ENCODE data around the gene NTM.

NTM gene

GRCh38 chr11:131976021-131976420 lies 605.6 kb downstream of the NTM start:
- no peak overlapping the region for H3K4me3 ChIP-seq (ENCODE audit: low read depth, low read length)
- in situ Hi-C loops (cut with HindIII; ENCODE audit: low sequenced_read_pairs): no loop called here
- TF ChIP-seq CTCF (IDR thresholded peaks at IDR 0.05; ENCODE audit: low read depth, low read length): no peak
- no peak for DNase-seq (ENCODE audit: low read depth, low spot score)

DNA sequence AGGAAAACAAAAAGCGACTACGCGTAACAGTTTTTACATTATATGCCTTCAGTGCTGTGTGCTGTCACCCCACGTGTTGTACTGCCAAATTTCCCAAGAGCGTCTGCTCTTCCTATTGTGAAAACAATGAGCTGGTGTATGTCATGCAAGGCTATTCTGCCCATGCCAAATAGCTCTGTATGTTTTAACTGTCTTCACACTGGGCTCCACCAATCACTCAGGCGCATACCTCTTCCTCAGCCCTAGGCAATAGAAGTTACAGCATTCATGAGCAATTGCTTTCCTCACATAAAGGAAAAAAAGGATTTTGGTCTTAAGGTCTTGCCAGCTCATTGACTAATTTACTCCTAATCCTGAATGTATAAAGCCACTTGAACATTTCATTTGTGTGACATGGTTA lies 606.8 kb downstream of the NTM start:
- no peak overlapping the region for H3K4me3 ChIP-seq (ENCODE audit: low read depth, low read length)
- DNase-seq (ENCODE audit: low read depth, low spot score): peak; percentile 42
- no peak for TF ChIP-seq CTCF (IDR thresholded peaks at IDR 0.05; ENCODE audit: low read depth, low read length)
- in situ Hi-C loops (cut with HindIII; ENCODE audit: low sequenced_read_pairs): no loop called here

DNA sequence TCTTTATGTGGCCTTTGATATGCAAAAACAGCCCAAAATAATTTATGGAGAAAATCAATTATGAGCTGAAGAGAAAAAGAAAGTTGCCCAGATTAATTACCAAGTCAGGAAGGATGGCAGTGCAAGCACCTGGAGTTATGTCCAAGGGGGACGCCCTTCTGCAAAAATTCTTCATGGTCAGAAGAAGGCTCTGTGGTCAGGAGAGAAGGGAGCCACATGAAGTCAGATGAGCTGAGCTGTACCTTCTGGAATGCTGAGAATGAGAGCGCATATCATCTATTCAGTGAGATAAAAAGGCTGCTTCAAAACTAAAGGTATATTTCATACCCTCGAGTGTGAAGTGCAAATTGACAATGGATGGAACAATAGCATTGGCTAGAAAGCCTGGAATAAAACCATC lies 607.4 kb downstream of the NTM start:
- no peak for TF ChIP-seq CTCF (IDR thresholded peaks at IDR 0.05; ENCODE audit: low read depth, low read length)
- in situ Hi-C loops (cut with HindIII; ENCODE audit: low sequenced_read_pairs): no loop called here
- H3K4me3 ChIP-seq (ENCODE audit: low read depth, low read length): no peak overlapping the region
- peak; percentile 68 for DNase-seq (ENCODE audit: low read depth, low spot score)

DNA sequence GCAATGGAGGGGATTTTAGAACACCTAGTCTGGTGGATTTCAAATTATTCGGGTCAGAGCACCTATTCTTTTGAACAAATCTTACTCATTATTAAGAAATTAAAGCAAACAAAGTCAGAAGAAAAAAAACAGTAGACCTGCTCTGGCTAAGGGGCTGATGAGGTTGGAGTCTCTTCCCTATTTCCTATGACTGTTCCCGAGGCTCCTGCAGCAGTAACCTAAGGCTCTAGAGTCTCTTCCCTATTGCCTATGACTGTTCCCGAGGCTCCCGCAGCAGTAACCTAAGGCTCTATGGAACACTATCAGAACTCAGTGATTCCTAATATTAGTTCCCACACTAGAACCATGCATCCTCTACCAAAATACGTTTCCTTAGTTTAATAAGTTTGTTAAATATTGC lies 607.9 kb downstream of the NTM start:
- in situ Hi-C loops (cut with HindIII; ENCODE audit: low sequenced_read_pairs): no loop called here
- DNase-seq (ENCODE audit: low read depth, low spot score): peak; percentile 15
- no peak overlapping the region for H3K4me3 ChIP-seq (ENCODE audit: low read depth, low read length)
- no peak for TF ChIP-seq CTCF (IDR thresholded peaks at IDR 0.05; ENCODE audit: low read depth, low read length)

GRCh38 chr11:131979364-131979763 lies 608.9 kb downstream of the NTM start:
- DNase-seq (ENCODE audit: low read depth, low spot score): no peak
- H3K4me3 ChIP-seq (ENCODE audit: low read depth, low read length): no peak overlapping the region
- TF ChIP-seq CTCF (IDR thresholded peaks at IDR 0.05; ENCODE audit: low read depth, low read length): no peak
- in situ Hi-C loops (cut with HindIII; ENCODE audit: low sequenced_read_pairs): no loop called here

DNA sequence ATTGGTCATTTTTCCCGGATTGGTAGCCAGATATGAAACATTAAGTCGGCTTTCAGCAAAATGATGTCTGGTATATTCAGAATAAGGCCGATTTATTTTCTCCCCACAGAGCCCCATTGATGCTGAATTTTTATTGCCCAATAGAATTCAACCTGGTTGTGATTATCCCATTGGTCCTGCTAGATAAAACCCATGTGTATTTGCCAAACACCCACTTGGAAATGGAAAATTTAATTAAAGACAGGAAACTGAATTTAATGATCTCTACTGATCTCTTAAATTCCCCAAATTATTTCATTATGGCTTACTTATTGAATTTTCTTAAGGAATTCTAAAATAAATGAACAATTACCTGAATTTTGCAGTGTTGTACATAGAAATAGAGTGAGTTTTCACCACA lies 609.8 kb downstream of the NTM start:
- TF ChIP-seq CTCF (IDR thresholded peaks at IDR 0.05; ENCODE audit: low read depth, low read length): no peak
- no peak for DNase-seq (ENCODE audit: low read depth, low spot score)
- H3K4me3 ChIP-seq (ENCODE audit: low read depth, low read length): no peak overlapping the region
- in situ Hi-C loops (cut with HindIII; ENCODE audit: low sequenced_read_pairs): no loop called here

Data from astrocyte of the spinal cord (primary cell).